ENCODE data around the gene TRIM62. TPM values are rescaled to one million over a fixed set of nuclear protein-coding genes. Genes with fewer than 3 reads are reported as not detected.
"Not testable (repeated sequence)": the region's sequence is repeated elsewhere in the genome, so short reads cannot be mapped to it uniquely, and the experiment has no call there.

TRIM62 gene
- total RNA-seq, 4 donors from 2014 or later, result 4.6 to 52.0 (median 5.8) TPM

DNA sequence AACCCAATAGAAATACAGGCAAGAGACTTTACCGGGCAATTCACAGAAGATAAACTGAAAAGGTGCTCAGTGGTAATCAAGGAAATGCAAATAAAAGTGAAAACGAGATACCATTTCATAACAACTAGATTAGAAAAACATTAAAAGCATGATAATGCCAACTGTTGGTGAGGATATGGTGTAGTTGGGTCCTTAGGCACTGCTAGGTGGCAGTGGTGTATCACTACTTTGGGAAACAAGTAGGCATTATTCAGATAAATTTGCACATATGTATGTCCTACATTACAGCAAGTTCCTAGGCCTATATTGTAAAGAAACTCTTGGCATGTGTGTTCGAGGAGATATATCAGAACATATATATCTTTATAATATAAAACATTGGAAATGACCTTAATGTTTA lies 69.9 kb downstream of the TRIM62 start:
- Histone ChIP-seq H3K4me3 (no peak overlapping the region), H3K9me3 (peaks cover 0 to 4% of the 10 kb centered on the region in 2 donors), H3K4me1 (no peaks in the 10 kb centered on the region), H3K36me3 (no peaks in the 10 kb centered on the region), H3K27me3 (no peaks in the 10 kb centered on the region), H3K27ac (no peak overlapping the region)
- no peak for DNase-seq
- TF ChIP-seq EP300 (IDR thresholded peaks at IDR 0.05; ENCODE audit: low read depth) (no peak), POLR2A (IDR thresholded peaks at IDR 0.05) (no peak), POLR2AphosphoS5 (IDR thresholded peaks at IDR 0.05) (no peak)
- TF ChIP-seq, protein P1, sequence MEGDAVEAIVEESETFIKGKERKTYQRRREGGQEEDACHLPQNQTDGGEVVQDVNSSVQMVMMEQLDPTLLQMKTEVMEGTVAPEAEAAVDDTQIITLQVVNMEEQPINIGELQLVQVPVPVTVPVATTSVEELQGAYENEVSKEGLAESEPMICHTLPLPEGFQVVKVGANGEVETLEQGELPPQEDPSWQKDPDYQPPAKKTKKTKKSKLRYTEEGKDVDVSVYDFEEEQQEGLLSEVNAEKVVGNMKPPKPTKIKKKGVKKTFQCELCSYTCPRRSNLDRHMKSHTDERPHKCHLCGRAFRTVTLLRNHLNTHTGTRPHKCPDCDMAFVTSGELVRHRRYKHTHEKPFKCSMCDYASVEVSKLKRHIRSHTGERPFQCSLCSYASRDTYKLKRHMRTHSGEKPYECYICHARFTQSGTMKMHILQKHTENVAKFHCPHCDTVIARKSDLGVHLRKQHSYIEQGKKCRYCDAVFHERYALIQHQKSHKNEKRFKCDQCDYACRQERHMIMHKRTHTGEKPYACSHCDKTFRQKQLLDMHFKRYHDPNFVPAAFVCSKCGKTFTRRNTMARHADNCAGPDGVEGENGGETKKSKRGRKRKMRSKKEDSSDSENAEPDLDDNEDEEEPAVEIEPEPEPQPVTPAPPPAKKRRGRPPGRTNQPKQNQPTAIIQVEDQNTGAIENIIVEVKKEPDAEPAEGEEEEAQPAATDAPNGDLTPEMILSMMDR (IDR thresholded peaks at IDR 0.05), result no peak
- in situ Hi-C loops (cut with MboI; ENCODE audit: low pct_ligation_motif_present in 1 of 4, low pct_unique_long_range_greater_than_20kb in 1 of 4, low sequenced_read_pairs in 3 of 4) (no loop called here), intact Hi-C loops (cut with DNase I; ENCODE audit: low total_unique reads) (no loop called here)
- 35 to 41% methylated on average over 3 of the region's 3 CpGs for WGBS, 2 donors (ENCODE audit: low coverage in 1 of 2)

DNA sequence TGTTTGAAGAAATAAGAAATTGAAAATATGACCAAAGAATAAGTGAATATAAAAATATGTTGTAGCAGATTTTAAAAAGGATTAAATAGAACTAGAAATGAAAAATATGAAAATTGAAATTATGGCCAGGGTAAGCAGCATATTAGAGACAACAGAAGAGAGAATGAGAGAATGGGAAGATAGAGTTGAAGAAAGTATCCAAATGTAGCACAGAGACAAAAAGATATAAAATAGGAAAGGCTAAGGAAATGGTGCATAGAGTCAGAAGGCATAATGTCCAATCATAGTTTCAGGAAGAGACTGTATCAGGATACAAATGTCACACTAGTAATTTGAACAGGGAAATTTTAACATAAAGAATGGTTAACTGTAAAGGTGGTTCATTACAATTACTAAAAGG lies 71.4 kb downstream of the TRIM62 start:
- DNase-seq, result no peak
- peaks cover 0 to 8% (median 0%) of the 10 kb centered on the region in 4 donors for H3K36me3 ChIP-seq
- H3K4me1 ChIP-seq, result no peaks in the 10 kb centered on the region
- no peak overlapping the region for H3K4me3 ChIP-seq
- no peak for TF ChIP-seq POLR2AphosphoS5 (IDR thresholded peaks at IDR 0.05)
- TF ChIP-seq, protein P1 (IDR thresholded peaks at IDR 0.05), result no peak
- TF ChIP-seq POLR2A (IDR thresholded peaks at IDR 0.05), result no peak
- no peak for TF ChIP-seq EP300 (IDR thresholded peaks at IDR 0.05; ENCODE audit: low read depth)
- no peak overlapping the region for H3K27ac ChIP-seq
- intact Hi-C loops (cut with DNase I; ENCODE audit: low total_unique reads), result no loop called here
- no peaks in the 10 kb centered on the region for H3K27me3 ChIP-seq
- peaks cover 0 to 4% of the 10 kb centered on the region in 2 donors for H3K9me3 ChIP-seq
- in situ Hi-C loops (cut with MboI; ENCODE audit: low pct_ligation_motif_present in 1 of 4, low pct_unique_long_range_greater_than_20kb in 1 of 4, low sequenced_read_pairs in 3 of 4), result no loop called here

DNA sequence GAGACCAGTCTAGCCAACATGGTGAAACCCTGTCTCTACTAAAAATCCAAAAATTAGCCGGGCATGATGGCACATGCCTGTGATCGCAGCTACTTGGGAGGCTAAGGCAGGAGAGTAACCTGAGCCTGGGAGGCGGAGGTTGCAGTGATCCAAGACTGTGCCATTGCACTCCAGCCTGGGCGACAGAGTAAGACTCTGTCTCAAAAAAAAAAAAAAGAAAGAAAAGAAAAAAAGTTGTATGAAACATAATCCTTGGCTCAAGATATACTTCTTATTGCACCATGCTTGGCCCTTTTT lies 81.8 kb downstream of the TRIM62 start:
- H3K36me3 ChIP-seq; intact Hi-C loops (cut with DNase I; ENCODE audit: low total_unique reads); in situ Hi-C loops (cut with MboI; ENCODE audit: low pct_ligation_motif_present in 1 of 4, low pct_unique_long_range_greater_than_20kb in 1 of 4, low sequenced_read_pairs in 3 of 4); H3K4me3 ChIP-seq; H3K9me3 ChIP-seq; H3K4me1 ChIP-seq; H3K27me3 ChIP-seq; DNase-seq: not testable (repeated sequence)
- 84 to 95% methylated on average over 4 of the region's 4 CpGs for WGBS, 2 donors (ENCODE audit: low coverage in 1 of 2)
- H3K27ac ChIP-seq, result peak overlapping the region; percentile 13 to 58 (median 40)

DNA sequence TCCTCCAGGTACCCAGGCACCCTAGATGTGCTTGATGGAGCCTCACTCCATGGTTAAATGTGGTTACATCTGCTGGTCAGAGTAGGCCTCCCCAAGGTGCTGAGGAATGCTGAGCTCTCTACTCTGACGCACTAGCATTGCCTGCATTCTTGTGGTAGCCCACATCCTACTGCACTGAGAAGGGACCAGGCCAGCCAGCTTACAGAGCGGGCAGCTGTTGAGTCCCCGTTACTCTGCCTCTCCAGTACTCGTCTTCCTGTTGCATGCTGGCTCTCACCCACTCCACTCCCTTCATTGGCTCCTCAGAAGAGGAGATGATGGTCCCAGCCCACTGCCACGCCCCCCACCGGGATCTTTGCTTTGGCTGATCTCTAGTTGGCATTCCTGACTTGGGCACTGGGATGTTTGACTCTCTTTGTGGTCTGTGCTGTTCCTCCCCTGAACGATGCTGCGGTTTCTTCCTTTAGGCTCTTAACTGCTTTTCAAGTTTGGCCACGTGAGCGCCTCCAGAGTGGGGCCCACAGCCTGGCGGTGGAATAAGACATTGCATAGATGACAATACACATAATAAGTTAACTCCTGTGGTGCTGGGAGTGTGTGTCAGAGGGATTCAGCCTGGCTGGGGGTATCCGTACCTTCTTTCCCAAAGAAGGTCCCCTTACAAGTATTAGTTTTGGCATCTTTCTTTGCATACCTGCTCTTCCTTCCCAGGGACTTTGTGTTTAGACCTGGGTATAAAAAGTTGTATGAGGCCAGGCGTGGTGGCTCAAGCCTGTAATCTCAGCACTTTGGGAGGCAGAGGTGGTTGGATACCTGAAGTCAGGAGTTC lies 82.3 kb downstream of the TRIM62 start:
- TF ChIP-seq, protein P1 (IDR thresholded peaks at IDR 0.05), result peak in 2 of 5 experiments; percentile 17 to 32
- TF ChIP-seq POLR2AphosphoS5 (IDR thresholded peaks at IDR 0.05), result peak in 2 of 3 donors; percentile 27 to 28
- no peak for TF ChIP-seq EP300 (IDR thresholded peaks at IDR 0.05; ENCODE audit: low read depth)
- no peak overlapping the region for H3K4me3 ChIP-seq
- H3K9me3 ChIP-seq, result no peaks in the 10 kb centered on the region
- WGBS, 2 donors (ENCODE audit: low coverage in 1 of 2), result 74 to 100% methylated on average over 2 to 13 of the region's 13 CpGs
- in situ Hi-C loops (cut with MboI; ENCODE audit: low pct_ligation_motif_present in 1 of 4, low pct_unique_long_range_greater_than_20kb in 1 of 4, low sequenced_read_pairs in 3 of 4), result no loop called here
- no peaks in the 10 kb centered on the region for H3K36me3 ChIP-seq
- DNase-seq, result peak; percentile 63
- peak overlapping the region; percentile 26 to 58 (median 47) for H3K27ac ChIP-seq
- intact Hi-C loops (cut with DNase I; ENCODE audit: low total_unique reads), result no loop called here
- H3K27me3 ChIP-seq, result no peaks in the 10 kb centered on the region
- H3K4me1 ChIP-seq, result peaks cover 0 to 5% (median 0%) of the 10 kb centered on the region in 4 donors

DNA sequence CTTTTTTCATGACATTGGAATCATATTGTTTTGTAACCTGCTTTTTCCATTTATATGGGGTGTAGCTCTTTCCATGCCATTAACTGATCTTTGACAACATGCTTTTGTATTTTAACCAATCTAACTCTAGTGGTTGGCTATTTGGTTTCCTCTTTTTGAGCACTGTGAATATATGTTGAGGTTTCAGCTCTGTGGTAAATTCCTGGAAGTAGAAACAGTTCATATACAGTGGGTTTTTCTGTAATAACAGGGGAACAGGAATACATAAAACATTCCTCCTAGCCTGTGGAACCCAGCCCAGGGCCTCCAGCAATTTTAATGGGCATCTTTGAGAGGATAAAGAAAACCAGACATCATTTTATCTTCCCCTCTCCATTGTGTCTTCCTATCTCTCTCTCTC lies 83.5 kb downstream of the TRIM62 start:
- Histone ChIP-seq H3K4me3 (no peak overlapping the region), H3K4me1 (peaks cover 0 to 5% (median 0%) of the 10 kb centered on the region in 4 donors), H3K36me3 (no peaks in the 10 kb centered on the region), H3K9me3 (no peaks in the 10 kb centered on the region), H3K27ac (peak overlapping the region; percentile 26 to 53 (median 43)), H3K27me3 (no peaks in the 10 kb centered on the region)
- in situ Hi-C loops (cut with MboI; ENCODE audit: low pct_ligation_motif_present in 1 of 4, low pct_unique_long_range_greater_than_20kb in 1 of 4, low sequenced_read_pairs in 3 of 4), result no loop called here
- TF ChIP-seq, protein P1 (IDR thresholded peaks at IDR 0.05), result no peak
- TF ChIP-seq POLR2A (IDR thresholded peaks at IDR 0.05) (no peak), EP300 (IDR thresholded peaks at IDR 0.05; ENCODE audit: low read depth) (no peak), POLR2AphosphoS5 (IDR thresholded peaks at IDR 0.05) (no peak)
- intact Hi-C loops (cut with DNase I; ENCODE audit: low total_unique reads), result no loop called here
- DNase-seq, result no peak
